ENCODE results near the gene MEGF9.

DNA sequence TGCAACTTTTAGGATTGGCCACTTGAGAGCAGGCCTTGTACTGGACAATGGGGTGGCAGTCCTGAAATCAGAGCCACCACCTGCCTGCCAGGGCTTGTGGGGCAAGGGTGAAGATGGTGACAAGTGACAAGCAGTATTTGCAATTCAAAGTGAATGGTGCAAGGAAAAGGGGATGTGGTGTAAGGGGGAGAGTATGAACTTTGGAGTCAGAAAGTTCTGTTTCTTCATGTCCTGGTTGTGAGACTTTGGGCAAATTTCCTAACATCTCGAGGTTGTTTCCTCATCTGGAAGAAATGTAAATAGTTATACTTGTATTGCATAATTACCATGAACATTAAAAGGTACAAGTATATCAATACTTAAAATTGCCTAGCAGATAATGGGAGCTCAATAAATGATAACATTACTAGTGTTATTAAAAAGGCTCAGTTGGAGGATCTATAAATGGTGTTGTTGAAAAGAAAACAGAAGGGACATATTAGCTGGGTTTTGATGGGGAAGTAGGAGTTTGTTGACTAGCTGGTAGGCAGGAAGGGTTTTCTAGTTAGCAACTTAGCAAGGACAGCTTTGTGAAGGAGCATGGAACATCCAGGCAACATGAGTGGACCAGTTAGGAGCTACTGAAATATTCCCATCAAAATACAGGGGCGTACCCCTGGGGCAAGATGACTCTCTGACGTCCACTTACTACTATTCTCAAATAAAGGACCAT lies 21.3 kb upstream of the MEGF9 start:
- TF ChIP-seq CTCF (conservative IDR thresholded peaks at IDR 0.05; ENCODE audit: low read depth, low read length) (no peak), EZH2 (IDR thresholded peaks at IDR 0.05; ENCODE audit: borderline replicate concordance, low read depth, low read length, poor library complexity, severe bottlenecking) (no peak)
